Activated naive CD8-positive, alpha-beta T cell treated with anti-CD3 and anti-CD28 coated beads, Interleukin-2, amount 10 ng/mL, durations not matched to agents 7 days and 5 days (primary cell): ENCODE measurements around the gene ZNF547. TPM values are rescaled to one million over a fixed set of nuclear protein-coding genes. Genes with fewer than 3 reads are reported as not detected.

ENCODE experiments used
- ATAC-seq: fragments of 150-1000 bp; cut with Tn5 transposase; one replicate; pipeline ENCODE4 v1.10.0; 2021; ENCODE audit warnings: low read depth, moderate library complexity
- POLR2A ChIA-PET: fragments of 350-600 bp; sonication (Branson Sonifier 250); formaldehyde crosslinking; loops from one replicate; lab custom pipeline; 2021; ENCODE audit warnings: antibody characterized with exemption; lab: Charles Lee
- DNase-seq: peaks from one replicate; pipeline ENCODE4 v3.0.0; 2021
- H3K27ac Mint-ChIP-seq: one replicate; pipeline ENCODE4 v1.8.0; 2022; ENCODE audit warnings: mild to moderate bottlenecking, mixed read lengths
- H3K27me3 Mint-ChIP-seq: one replicate; pipeline ENCODE4 v1.8.0; 2022; ENCODE audit warnings: mild to moderate bottlenecking, moderate library complexity, mixed read lengths
- H3K36me3 Mint-ChIP-seq: one replicate; pipeline ENCODE4 v1.8.0; 2021; ENCODE audit warnings: mild to moderate bottlenecking, mixed read lengths
- H3K4me1 Mint-ChIP-seq: one replicate; pipeline ENCODE4 v1.8.0; 2021; ENCODE audit warnings: mixed read lengths
- H3K4me3 Mint-ChIP-seq: one replicate; pipeline ENCODE4 v1.8.0; 2022; ENCODE audit warnings: mild to moderate bottlenecking, moderate library complexity, mixed read lengths
- H3K9me3 Mint-ChIP-seq: one replicate; pipeline ENCODE4 v1.8.0; 2021; ENCODE audit warnings: mixed read lengths
- total RNA-seq, 2 experiments: library from RNA; stranded (reverse); gene quantifications; one replicate each; pipeline ENCODE4 v1.2.3, GENCODE V29; 2021

Gene ZNF547
- total RNA-seq, 2 experiments from 2014 or later = 6.7 to 7.8 TPM

GRCh38 chr19:57382806-57383488, 19.6 kb downstream of the ZNF547 start:
- Mint-ChIP-seq H3K4me1 (no peaks in the 10 kb centered on the region), H3K27me3 (no peaks in the 10 kb centered on the region), H3K4me3 (no peak overlapping the region), H3K9me3 (peaks cover 28% of the 10 kb centered on the region), H3K27ac (no peak overlapping the region), H3K36me3 (peaks cover 14% of the 10 kb centered on the region)
- ATAC-seq (no peak), DNase-seq (no peak)
- POLR2A ChIA-PET = no interaction called here

GRCh38 chr19:57389194-57389729, 25.9 kb downstream of the ZNF547 start:
- POLR2A ChIA-PET = interaction anchor here (0.6 to 2.0 kb wide), 10 partner anchors 9 to 433 kb away, joined by 3 to 9 read pairs (median 4); partner anchors contain the start of genes TRAPPC2B, ZNF17, ZNF304 and ZNF547
- H3K4me3 Mint-ChIP-seq = peak overlapping the region; percentile 94
- peak overlapping the region; percentile 92 for H3K27ac Mint-ChIP-seq
- peaks cover 18% of the 10 kb centered on the region for H3K9me3 Mint-ChIP-seq
- no peak for ATAC-seq
- H3K36me3 Mint-ChIP-seq = peaks cover 36% of the 10 kb centered on the region
- H3K4me1 Mint-ChIP-seq = peaks cover 29% of the 10 kb centered on the region
- no peak for DNase-seq
- no peaks in the 10 kb centered on the region for H3K27me3 Mint-ChIP-seq

GRCh38 chr19:57389730-57390598, 26.6 kb downstream of the ZNF547 start, which contains the start of gene ZNF548:
TSS of gene ZNF548 (plus strand) at chr19:57389854. CDS start at chr19:57390100, 246 bp downstream.
- H3K4me3 Mint-ChIP-seq = peak within 1 kb of the TSS; percentile 94
- no peaks in the 10 kb centered on the region for H3K27me3 Mint-ChIP-seq
- H3K36me3 Mint-ChIP-seq = peaks cover 44% of the 10 kb centered on the region
- H3K9me3 Mint-ChIP-seq = peaks cover 24% of the 10 kb centered on the region
- DNase-seq = peak; percentile 93
- peak; percentile 99 for ATAC-seq
- peak within 1 kb of the TSS; percentile 92 for H3K27ac Mint-ChIP-seq
- H3K4me1 Mint-ChIP-seq = peaks cover 32% of the 10 kb centered on the region
- POLR2A ChIA-PET = interaction anchor here (0.6 to 2.0 kb wide), 11 partner anchors 8 to 432 kb away, joined by 3 to 9 read pairs (median 4); partner anchors contain the start of genes TRAPPC2B, ZNF17, ZNF304 and ZNF547

- H3K9me3 Mint-ChIP-seq = peaks cover 55% of the 10 kb centered on the region
- POLR2A ChIA-PET = no interaction called here
- no peak overlapping the region for H3K27ac Mint-ChIP-seq
- H3K4me1 Mint-ChIP-seq = peaks cover 21% of the 10 kb centered on the region
- DNase-seq (no peak), ATAC-seq (no peak)
- no peak overlapping the region for H3K4me3 Mint-ChIP-seq
- peaks cover 94% of the 10 kb centered on the region for H3K36me3 Mint-ChIP-seq
- H3K27me3 Mint-ChIP-seq = no peaks in the 10 kb centered on the region
These were observed 32.4 kb downstream of the ZNF547 start for GRCh38 chr19:57395710-57396109.

GRCh38 chr19:57398868-57399267, 35.5 kb downstream of the ZNF547 start:
- Mint-ChIP-seq H3K27ac (no peak overlapping the region), H3K27me3 (no peaks in the 10 kb centered on the region), H3K36me3 (peaks cover 83% of the 10 kb centered on the region), H3K4me3 (no peak overlapping the region), H3K4me1 (peaks cover 7% of the 10 kb centered on the region), H3K9me3 (peaks cover 59% of the 10 kb centered on the region)
- POLR2A ChIA-PET = interaction anchor here (1.4 kb wide), 1 partner anchor 9 kb away, joined by 3 read pairs; the partner anchor contains the start of gene ZNF548
- DNase-seq (no peak), ATAC-seq (no peak)

- no peak for DNase-seq
- no peak overlapping the region for H3K27ac Mint-ChIP-seq
- H3K9me3 Mint-ChIP-seq = peaks cover 24% of the 10 kb centered on the region
- POLR2A ChIA-PET = interaction anchor here (0.6 kb wide), 1 partner anchor 125 kb away, joined by 3 read pairs; no protein-coding TSS in a partner anchor
- peaks cover 33% of the 10 kb centered on the region for H3K36me3 Mint-ChIP-seq
- ATAC-seq = no peak
- peaks cover 4% of the 10 kb centered on the region for H3K4me1 Mint-ChIP-seq
- no peaks in the 10 kb centered on the region for H3K27me3 Mint-ChIP-seq
- no peak overlapping the region for H3K4me3 Mint-ChIP-seq
These were observed 40.6 kb downstream of the ZNF547 start for GRCh38 chr19:57403737-57404563.

- H3K27me3 Mint-ChIP-seq = no peaks in the 10 kb centered on the region
- POLR2A ChIA-PET = interaction anchor here (0.8 kb wide), 1 partner anchor 321 kb away, joined by 7 read pairs; the partner anchor contains the start of gene ZNF671
- H3K4me1 Mint-ChIP-seq = peaks cover 12% of the 10 kb centered on the region
- DNase-seq (peak; percentile 71), ATAC-seq (peak; percentile 50)
- H3K9me3 Mint-ChIP-seq = peaks cover 12% of the 10 kb centered on the region
- H3K4me3 Mint-ChIP-seq = no peak overlapping the region
- H3K36me3 Mint-ChIP-seq = peaks cover 11% of the 10 kb centered on the region
- no peak overlapping the region for H3K27ac Mint-ChIP-seq
These were observed 43.3 kb downstream of the ZNF547 start for GRCh38 chr19:57406516-57407123.

GRCh38 chr19:57410877-57411671, 47.7 kb downstream of the ZNF547 start, which contains the start of gene ZNF17:
TSS of gene ZNF17 (plus strand) at chr19:57411161. CDS start at chr19:57413616, 2,455 bp downstream.
- Mint-ChIP-seq H3K36me3 (peaks cover 29% of the 10 kb centered on the region), H3K4me1 (peaks cover 16% of the 10 kb centered on the region), H3K27me3 (no peaks in the 10 kb centered on the region), H3K9me3 (peaks cover 13% of the 10 kb centered on the region), H3K27ac (peak within 1 kb of the TSS; percentile 75), H3K4me3 (peak within 1 kb of the TSS; percentile 89)
- DNase-seq = peak; percentile 83
- POLR2A ChIA-PET = interaction anchor here (1.3 kb wide), 1 partner anchor 21 kb away, joined by 4 read pairs; the partner anchor contains the start of gene ZNF548
- ATAC-seq = peak; percentile 100

GRCh38 chr19:57419439-57419838, 56.1 kb downstream of the ZNF547 start:
- H3K4me1 Mint-ChIP-seq = peaks cover 4% of the 10 kb centered on the region
- peaks cover 71% of the 10 kb centered on the region for H3K36me3 Mint-ChIP-seq
- H3K27me3 Mint-ChIP-seq = no peaks in the 10 kb centered on the region
- POLR2A ChIA-PET = no interaction called here
- H3K4me3 Mint-ChIP-seq = no peak overlapping the region
- no peak for ATAC-seq
- peaks cover 39% of the 10 kb centered on the region for H3K9me3 Mint-ChIP-seq
- DNase-seq = no peak
- no peak overlapping the region for H3K27ac Mint-ChIP-seq

GRCh38 chr19:57421037-57421436, 57.7 kb downstream of the ZNF547 start:
- H3K27ac Mint-ChIP-seq = no peak overlapping the region
- no peak for ATAC-seq
- H3K9me3 Mint-ChIP-seq = peaks cover 34% of the 10 kb centered on the region
- no peak overlapping the region for H3K4me3 Mint-ChIP-seq
- H3K27me3 Mint-ChIP-seq = no peaks in the 10 kb centered on the region
- H3K36me3 Mint-ChIP-seq = peaks cover 59% of the 10 kb centered on the region
- H3K4me1 Mint-ChIP-seq = peaks cover 4% of the 10 kb centered on the region
- POLR2A ChIA-PET = no interaction called here
- no peak for DNase-seq
